Memory B cell (primary cell): ENCODE data around the gene TMEM163.

Source experiments
- ATAC-seq: fragments of 150-1000 bp; cut with Tn5 transposase; 2 replicates; pipeline ENCODE4 v1.10.0; 2021; ENCODE audit warnings: low read depth, mild to moderate bottlenecking, moderate library complexity
- DNase-seq, 2 donors: peaks; one replicate each; pipeline ENCODE4 v3.0.0; 2022; ENCODE audit warnings: low spot score in 2 of 2
- H3K27ac Mint-ChIP-seq: one replicate; pipeline ENCODE4 v1.8.0; 2022; ENCODE audit warnings: mild to moderate bottlenecking, moderate library complexity, mixed read lengths
- H3K27me3 Mint-ChIP-seq: one replicate; pipeline ENCODE4 v1.8.0; 2022; ENCODE audit warnings: mixed read lengths
- H3K36me3 Mint-ChIP-seq: one replicate; pipeline ENCODE4 v1.8.0; 2022; ENCODE audit warnings: mild to moderate bottlenecking, mixed read lengths
- H3K4me1 Mint-ChIP-seq: one replicate; pipeline ENCODE4 v1.8.0; 2022; ENCODE audit warnings: mixed read lengths
- H3K4me3 Mint-ChIP-seq: one replicate; pipeline ENCODE4 v1.8.0; 2022; ENCODE audit warnings: mild to moderate bottlenecking, moderate library complexity, mixed read lengths
- H3K9me3 Mint-ChIP-seq: one replicate; pipeline ENCODE4 v1.8.0; 2022; ENCODE audit warnings: mixed read lengths

The TMEM163 gene

GRCh38 chr2:134694411-134694810 lies 24.4 kb downstream of the TMEM163 start:
- Mint-ChIP-seq H3K27ac (no peak overlapping the region), H3K27me3 (no peaks in the 10 kb centered on the region), H3K4me1 (no peaks in the 10 kb centered on the region), H3K36me3 (no peaks in the 10 kb centered on the region), H3K4me3 (no peak overlapping the region), H3K9me3 (no peaks in the 10 kb centered on the region)
- DNase-seq (no peak), ATAC-seq (no peak)

- Mint-ChIP-seq H3K27me3 (no peaks in the 10 kb centered on the region), H3K27ac (no peak overlapping the region), H3K36me3 (no peaks in the 10 kb centered on the region), H3K4me1 (no peaks in the 10 kb centered on the region), H3K9me3 (no peaks in the 10 kb centered on the region), H3K4me3 (no peak overlapping the region)
- no peak for DNase-seq
- ATAC-seq = no peak
Observed at GRCh38 chr2:134693359-134694330, 25.2 kb downstream of the TMEM163 start.

- DNase-seq (no peak), ATAC-seq (peak; percentile 68)
- Mint-ChIP-seq H3K27ac (no peak overlapping the region), H3K4me1 (no peaks in the 10 kb centered on the region), H3K36me3 (no peaks in the 10 kb centered on the region), H3K9me3 (no peaks in the 10 kb centered on the region), H3K4me3 (no peak overlapping the region), H3K27me3 (no peaks in the 10 kb centered on the region)
Observed at GRCh38 chr2:134692499-134692898, 26.3 kb downstream of the TMEM163 start.

- no peaks in the 10 kb centered on the region for H3K36me3 Mint-ChIP-seq
Observed at GRCh38 chr2:134690629-134691215, 28.1 kb downstream of the TMEM163 start.

GRCh38 chr2:134689315-134689714 lies 29.5 kb downstream of the TMEM163 start:
- H3K9me3 Mint-ChIP-seq = no peaks in the 10 kb centered on the region
- no peak overlapping the region for H3K27ac Mint-ChIP-seq
- DNase-seq = no peak
- H3K4me3 Mint-ChIP-seq = no peak overlapping the region
- no peak for ATAC-seq
- H3K4me1 Mint-ChIP-seq = no peaks in the 10 kb centered on the region
- H3K27me3 Mint-ChIP-seq = no peaks in the 10 kb centered on the region
- H3K36me3 Mint-ChIP-seq = no peaks in the 10 kb centered on the region

More at GRCh38 chr2:134690629-134691215, 28.1 kb downstream of the TMEM163 start:
- Mint-ChIP-seq H3K27me3 (no peaks in the 10 kb centered on the region), H3K4me1 (no peaks in the 10 kb centered on the region), H3K4me3 (no peak overlapping the region), H3K9me3 (no peaks in the 10 kb centered on the region), H3K27ac (no peak overlapping the region)
- ATAC-seq (peak; percentile 90), DNase-seq (peak in 1 of 2 donors; percentile 34)

DNA sequence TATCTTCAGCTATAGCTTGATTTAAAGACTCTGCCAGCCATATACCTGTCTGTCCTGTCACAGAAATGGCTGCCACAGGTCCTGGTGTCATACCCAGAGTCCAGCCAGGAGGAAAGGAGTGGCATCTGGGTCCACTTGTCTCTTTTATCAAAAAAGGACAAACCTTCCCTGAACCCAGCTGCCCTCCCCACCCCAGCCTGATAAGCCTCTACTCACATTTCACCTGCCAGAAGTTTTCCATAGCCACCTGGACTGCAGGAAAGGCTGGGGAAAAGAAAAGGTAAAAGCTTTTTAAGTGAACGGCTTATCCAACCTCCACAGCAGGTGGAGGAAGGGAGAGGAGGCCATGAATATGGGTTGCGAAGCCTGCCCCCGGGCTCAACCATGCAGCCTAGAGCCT lies 32.8 kb downstream of the TMEM163 start:
- DNase-seq (no peak), ATAC-seq (no peak)
- Mint-ChIP-seq H3K4me3 (no peak overlapping the region), H3K27me3 (no peaks in the 10 kb centered on the region), H3K27ac (no peak overlapping the region), H3K36me3 (no peaks in the 10 kb centered on the region), H3K9me3 (no peaks in the 10 kb centered on the region), H3K4me1 (peaks cover 13% of the 10 kb centered on the region)

- ATAC-seq = no peak
- no peak overlapping the region for H3K4me3 Mint-ChIP-seq
- no peak for DNase-seq
- H3K27ac Mint-ChIP-seq = no peak overlapping the region
- H3K36me3 Mint-ChIP-seq = no peaks in the 10 kb centered on the region
- H3K27me3 Mint-ChIP-seq = no peaks in the 10 kb centered on the region
- H3K9me3 Mint-ChIP-seq = no peaks in the 10 kb centered on the region
- H3K4me1 Mint-ChIP-seq = peaks cover 27% of the 10 kb centered on the region
Observed at GRCh38 chr2:134683561-134684112, 35.2 kb downstream of the TMEM163 start.

GRCh38 chr2:134682726-134683125 lies 36.1 kb downstream of the TMEM163 start:
- H3K4me1 Mint-ChIP-seq = peaks cover 28% of the 10 kb centered on the region
- DNase-seq (no peak), ATAC-seq (no peak)
- H3K27ac Mint-ChIP-seq = no peak overlapping the region
- no peaks in the 10 kb centered on the region for H3K27me3 Mint-ChIP-seq
- H3K36me3 Mint-ChIP-seq = no peaks in the 10 kb centered on the region
- no peak overlapping the region for H3K4me3 Mint-ChIP-seq
- no peaks in the 10 kb centered on the region for H3K9me3 Mint-ChIP-seq

DNA sequence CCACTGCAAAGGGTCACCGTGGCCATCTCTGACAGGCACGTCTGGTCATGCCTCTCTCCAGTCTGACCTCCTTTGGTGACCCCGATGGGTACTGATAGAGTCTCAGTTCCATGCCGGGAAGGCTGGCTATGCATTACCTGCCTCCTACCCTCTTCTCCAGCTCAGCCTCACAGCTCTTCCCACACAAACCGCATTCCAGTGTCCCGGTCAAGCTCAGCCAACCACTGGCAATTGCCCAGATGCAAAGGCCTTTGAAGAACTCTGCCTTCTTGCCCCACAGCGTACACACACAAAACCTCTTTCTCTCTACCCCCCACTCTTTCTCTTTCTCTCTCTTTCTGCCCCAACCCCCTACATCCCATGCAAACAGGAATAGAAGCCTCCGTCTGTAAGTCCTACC lies 37.6 kb downstream of the TMEM163 start:
- no peaks in the 10 kb centered on the region for H3K36me3 Mint-ChIP-seq
- peaks cover 30% of the 10 kb centered on the region for H3K4me1 Mint-ChIP-seq
- H3K27ac Mint-ChIP-seq = peak overlapping the region; percentile 25
- no peaks in the 10 kb centered on the region for H3K9me3 Mint-ChIP-seq
- H3K4me3 Mint-ChIP-seq = no peak overlapping the region
- no peaks in the 10 kb centered on the region for H3K27me3 Mint-ChIP-seq
- DNase-seq = no peak
- ATAC-seq = no peak

GRCh38 chr2:134679745-134680144 lies 39.1 kb downstream of the TMEM163 start:
- ATAC-seq (peak; percentile 99), DNase-seq (peak in 1 of 2 donors; percentile 26)
- H3K4me1 Mint-ChIP-seq = peaks cover 31% of the 10 kb centered on the region
- H3K36me3 Mint-ChIP-seq = no peaks in the 10 kb centered on the region
- peak overlapping the region; percentile 69 for H3K4me3 Mint-ChIP-seq
- no peaks in the 10 kb centered on the region for H3K27me3 Mint-ChIP-seq
- H3K9me3 Mint-ChIP-seq = no peaks in the 10 kb centered on the region
- H3K27ac Mint-ChIP-seq = peak overlapping the region; percentile 86

- no peaks in the 10 kb centered on the region for H3K27me3 Mint-ChIP-seq
- no peaks in the 10 kb centered on the region for H3K9me3 Mint-ChIP-seq
- H3K4me3 Mint-ChIP-seq = peak overlapping the region; percentile 69
- peaks cover 32% of the 10 kb centered on the region for H3K4me1 Mint-ChIP-seq
- DNase-seq (no peak), ATAC-seq (no peak)
- H3K36me3 Mint-ChIP-seq = no peaks in the 10 kb centered on the region
- peak overlapping the region; percentile 86 for H3K27ac Mint-ChIP-seq
Observed at GRCh38 chr2:134679294-134679693, 39.5 kb downstream of the TMEM163 start.

DNA sequence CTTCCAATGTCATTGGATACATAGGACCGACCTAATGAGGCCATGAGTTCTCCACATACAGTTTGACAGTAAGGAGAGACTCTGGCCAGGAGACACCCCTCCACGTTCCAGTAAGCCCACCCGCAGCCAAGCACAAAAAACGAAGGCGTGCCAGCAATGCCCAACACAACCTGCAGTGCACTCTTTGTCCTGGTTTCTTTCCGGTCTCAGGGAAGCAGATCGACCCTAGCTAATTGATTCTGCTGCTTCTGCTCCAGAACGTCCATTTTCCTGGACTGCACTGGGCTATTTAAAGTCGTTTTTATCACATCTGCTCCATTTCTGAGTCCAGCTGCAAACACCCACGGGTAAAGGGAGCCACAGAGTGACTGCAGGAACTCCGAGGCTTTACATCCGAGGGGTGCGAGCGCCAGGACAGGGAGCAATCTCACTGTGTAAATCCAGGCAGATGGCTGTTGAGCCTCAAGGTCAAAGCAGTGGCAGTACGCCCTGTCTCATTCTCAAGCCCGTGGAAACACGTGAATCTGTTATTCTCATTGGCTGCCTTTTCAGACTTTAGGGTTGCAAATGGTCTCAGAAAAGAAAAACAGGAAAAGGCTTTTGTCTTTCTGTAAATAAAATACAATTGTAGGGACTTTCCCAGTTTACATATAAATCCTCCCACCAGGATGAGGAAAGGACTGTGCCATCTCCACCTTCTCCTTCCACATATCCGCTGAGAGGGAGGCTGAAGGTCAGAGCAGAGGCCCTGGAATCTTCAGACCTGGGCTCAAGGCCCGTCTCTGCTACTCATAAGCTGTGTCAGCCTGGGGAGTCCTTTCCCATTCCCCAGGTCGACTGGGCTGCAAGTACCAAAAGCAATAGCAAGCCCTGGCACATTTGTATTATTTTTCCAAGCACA lies 40.7 kb downstream of the TMEM163 start:
- no peak for DNase-seq
- no peak for ATAC-seq
- Mint-ChIP-seq H3K27me3 (no peaks in the 10 kb centered on the region), H3K27ac (no peak overlapping the region), H3K4me3 (no peak overlapping the region), H3K4me1 (peaks cover 29% of the 10 kb centered on the region), H3K9me3 (no peaks in the 10 kb centered on the region), H3K36me3 (no peaks in the 10 kb centered on the region)

DNA sequence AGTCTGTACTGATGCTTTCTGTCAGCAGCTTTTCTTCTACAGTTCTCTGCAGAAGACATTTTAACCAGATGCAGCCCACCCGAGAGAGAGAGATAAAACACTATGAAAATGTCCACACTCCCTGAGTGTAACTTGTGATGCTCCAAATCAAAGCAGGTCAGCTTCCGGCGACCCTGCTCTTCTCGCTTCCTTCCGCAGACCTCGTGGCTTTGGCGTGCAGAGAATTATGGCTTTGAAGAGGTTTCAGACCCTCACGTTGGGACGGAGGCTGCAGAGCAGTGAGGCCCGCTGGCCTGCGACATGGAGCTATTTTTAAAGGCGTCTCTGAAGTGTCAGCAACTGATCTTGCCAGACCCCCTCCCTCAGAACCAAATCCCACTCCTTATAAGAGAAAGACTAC lies 41.8 kb downstream of the TMEM163 start:
- Mint-ChIP-seq H3K9me3 (no peaks in the 10 kb centered on the region), H3K27ac (no peak overlapping the region), H3K36me3 (no peaks in the 10 kb centered on the region), H3K4me3 (no peak overlapping the region), H3K27me3 (no peaks in the 10 kb centered on the region), H3K4me1 (peaks cover 29% of the 10 kb centered on the region)
- DNase-seq (no peak), ATAC-seq (no peak)
